AG20443 (cell line): ENCODE measurements around the gene EMP2.
"Not testable (repeated sequence)": the region's sequence is repeated elsewhere in the genome, so short reads cannot be mapped to it uniquely, and the experiment has no call there.

ENCODE experiments used
- DNase-seq: peaks from one replicate; pipeline ENCODE4 v3.0.0; 2012; ENCODE audit warnings: low spot score, mixed read lengths

The EMP2 gene

GRCh38 chr16:10521681-10522274, 58.6 kb downstream of the EMP2 start:
- peak; percentile 86 for DNase-seq

- DNase-seq = no peak
Measured at GRCh38 chr16:10520869-10521578, 59.4 kb downstream of the EMP2 start.

DNA sequence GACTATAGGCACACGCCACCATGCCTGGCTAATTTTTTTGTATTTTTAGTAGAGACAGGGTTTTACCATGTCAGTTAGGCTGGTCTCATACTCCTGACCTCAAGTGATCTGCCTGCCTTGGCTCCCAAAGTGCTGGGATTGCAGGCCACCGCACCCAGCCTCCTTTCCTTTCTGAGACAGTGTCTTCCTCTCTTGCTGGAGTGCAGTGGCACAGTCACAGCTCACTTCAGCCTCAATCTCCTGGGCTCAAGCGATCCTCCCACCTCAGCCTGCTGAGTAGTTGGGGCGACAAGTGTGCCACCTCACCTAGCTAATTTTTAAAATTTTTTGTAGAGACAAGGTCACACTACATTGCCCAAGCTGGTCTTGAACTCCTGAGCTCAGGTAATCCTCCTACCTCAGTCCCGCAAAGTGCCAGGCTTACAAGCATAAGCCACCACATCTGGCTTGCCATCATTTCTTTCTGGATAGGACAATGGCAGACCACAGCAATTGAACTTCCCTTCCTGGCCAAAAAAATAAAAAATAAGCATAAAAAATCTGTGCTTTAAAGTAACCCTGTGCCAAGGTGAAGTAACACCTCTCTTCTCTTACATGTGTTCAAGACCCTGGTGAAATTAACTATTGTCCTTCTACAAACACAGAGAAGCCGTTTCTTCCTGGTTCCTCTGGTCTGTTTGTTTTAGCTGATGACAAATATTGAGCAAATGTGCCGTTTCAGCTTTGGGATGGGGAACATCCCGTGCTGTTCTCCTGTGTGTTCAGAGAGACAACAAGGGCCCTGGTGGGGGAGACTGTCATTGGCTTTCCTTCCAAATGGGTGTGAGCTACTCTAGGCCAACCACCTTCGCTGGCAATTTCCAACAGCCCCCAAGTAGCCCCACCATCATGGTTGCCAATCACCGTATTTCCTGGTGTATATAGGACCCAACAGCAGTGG, 60.2 kb downstream of the EMP2 start:
- no peak for DNase-seq

DNA sequence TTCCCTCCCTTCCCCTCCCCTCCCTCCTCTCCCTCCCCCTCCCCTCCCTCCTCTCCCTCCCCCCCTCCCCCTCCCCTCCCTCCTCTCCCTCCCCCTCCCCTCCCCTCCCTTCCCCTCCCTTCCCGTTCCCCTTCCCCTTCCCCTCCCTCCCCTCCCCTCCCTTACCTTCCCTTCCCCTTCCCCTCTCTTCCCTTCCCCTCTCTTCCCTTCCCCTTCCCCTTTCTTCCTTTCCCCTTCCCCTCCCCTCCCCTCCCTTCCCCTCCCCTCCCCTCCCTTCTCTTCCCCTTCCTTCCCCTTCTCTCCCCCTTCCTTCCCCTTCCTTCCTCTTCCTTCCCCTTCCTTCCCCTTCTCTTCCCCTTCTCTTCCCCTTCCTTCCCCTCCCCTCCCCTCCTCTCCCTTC, 61.1 kb downstream of the EMP2 start:
- DNase-seq = no peak

GRCh38 chr16:10518479-10519041, 61.8 kb downstream of the EMP2 start:
- DNase-seq = no peak

DNA sequence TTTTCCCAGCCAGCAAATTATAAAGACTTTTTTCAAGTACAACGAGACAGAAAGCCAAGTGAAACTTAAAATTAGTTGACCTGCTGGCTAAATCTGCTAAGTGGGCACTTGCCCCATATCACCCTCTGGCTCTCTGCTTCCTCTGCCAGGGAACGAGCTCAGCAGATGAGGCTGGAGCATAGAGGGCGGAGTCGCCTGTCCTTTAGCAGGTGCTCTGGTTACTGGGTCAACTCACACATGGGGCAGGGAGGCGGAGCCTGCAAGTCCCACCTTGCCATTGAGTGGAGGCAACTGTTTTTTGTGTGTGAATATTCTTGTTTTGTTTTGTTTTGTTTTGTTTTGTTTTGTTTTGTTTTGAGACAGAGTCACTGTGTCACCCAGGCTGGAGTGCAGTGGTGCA, 62.5 kb downstream of the EMP2 start:
- no peak for DNase-seq

GRCh38 chr16:10514369-10515055, 65.9 kb downstream of the EMP2 start:
- peak; percentile 64 for DNase-seq

GRCh38 chr16:10511829-10512228, 68.6 kb downstream of the EMP2 start:
- no peak for DNase-seq

- no peak for DNase-seq
Measured at GRCh38 chr16:10510279-10510678, 70.1 kb downstream of the EMP2 start.

- peak; percentile 89 for DNase-seq
Measured at GRCh38 chr16:10509534-10510025, 70.8 kb downstream of the EMP2 start.

GRCh38 chr16:10505286-10505685, 75.1 kb downstream of the EMP2 start:
- DNase-seq = not testable (repeated sequence)

GRCh38 chr16:10504404-10504885, 76.0 kb downstream of the EMP2 start:
- no peak for DNase-seq

DNA sequence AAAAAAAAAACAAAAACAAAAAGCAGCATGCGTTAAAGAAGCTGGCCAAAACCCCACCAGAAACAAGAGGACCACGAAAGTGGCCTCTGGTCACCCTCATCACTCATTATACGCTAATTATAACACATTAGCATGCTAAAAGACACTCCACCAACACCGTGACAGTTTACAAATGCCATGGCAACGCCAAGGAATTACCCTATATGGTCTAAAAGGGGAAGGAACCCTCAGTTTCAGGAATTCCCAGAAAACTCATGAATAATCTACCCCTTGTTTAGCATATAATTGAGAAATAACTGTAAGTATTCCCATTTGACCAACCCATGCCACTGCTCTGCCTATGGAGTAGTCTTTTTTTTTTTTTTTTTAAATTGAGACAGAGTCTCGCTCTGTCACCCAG, 77.6 kb downstream of the EMP2 start:
- DNase-seq = no peak

DNA sequence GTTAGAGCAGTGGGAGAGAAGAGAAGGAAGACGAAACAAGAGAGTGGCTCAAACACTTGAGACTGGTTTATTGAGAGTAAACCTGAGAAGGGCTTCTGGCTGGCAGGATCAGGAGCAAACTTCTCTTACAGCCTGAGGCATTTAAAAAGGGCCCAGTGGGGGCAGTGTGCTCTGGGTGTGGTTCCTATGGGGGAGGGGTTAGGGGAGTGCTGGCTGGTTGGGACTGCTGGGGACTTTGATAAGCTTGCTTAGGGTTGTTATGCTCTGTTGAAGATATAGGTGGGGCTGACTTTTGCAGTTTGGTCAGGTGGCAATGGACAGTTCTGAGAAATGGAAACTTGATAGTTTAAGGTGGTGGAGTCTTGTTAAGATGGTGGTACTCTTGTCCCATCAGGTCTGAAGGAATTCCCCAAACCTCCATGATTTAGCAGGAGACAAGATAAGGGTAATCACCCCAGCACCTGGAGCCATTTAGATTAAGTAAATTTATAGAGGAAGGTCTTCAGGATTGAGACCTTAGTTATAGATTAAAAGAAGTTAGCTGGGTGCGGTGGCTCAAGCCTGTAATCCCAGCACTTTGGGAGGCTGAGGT, 79.3 kb downstream of the EMP2 start:
- no peak for DNase-seq

DNA sequence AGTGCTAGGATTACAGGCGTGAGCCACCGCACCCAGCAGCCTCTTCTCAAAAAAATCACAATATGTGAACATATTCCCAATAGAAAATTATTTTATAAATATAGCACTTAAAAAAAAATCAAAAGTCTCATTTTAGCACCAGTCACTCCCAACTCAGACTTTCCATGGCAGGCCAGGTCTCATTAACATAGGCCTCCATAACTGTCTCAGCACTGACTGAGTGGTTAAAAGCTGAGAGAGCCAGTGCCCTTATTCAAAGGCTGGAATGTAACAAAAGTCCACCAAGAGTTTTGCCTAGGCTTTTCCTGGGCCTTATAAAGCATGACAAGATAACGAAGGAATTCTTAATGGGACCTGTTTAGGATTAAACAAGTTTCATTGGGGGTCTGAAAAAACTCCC, 79.8 kb downstream of the EMP2 start:
- DNase-seq = no peak

DNA sequence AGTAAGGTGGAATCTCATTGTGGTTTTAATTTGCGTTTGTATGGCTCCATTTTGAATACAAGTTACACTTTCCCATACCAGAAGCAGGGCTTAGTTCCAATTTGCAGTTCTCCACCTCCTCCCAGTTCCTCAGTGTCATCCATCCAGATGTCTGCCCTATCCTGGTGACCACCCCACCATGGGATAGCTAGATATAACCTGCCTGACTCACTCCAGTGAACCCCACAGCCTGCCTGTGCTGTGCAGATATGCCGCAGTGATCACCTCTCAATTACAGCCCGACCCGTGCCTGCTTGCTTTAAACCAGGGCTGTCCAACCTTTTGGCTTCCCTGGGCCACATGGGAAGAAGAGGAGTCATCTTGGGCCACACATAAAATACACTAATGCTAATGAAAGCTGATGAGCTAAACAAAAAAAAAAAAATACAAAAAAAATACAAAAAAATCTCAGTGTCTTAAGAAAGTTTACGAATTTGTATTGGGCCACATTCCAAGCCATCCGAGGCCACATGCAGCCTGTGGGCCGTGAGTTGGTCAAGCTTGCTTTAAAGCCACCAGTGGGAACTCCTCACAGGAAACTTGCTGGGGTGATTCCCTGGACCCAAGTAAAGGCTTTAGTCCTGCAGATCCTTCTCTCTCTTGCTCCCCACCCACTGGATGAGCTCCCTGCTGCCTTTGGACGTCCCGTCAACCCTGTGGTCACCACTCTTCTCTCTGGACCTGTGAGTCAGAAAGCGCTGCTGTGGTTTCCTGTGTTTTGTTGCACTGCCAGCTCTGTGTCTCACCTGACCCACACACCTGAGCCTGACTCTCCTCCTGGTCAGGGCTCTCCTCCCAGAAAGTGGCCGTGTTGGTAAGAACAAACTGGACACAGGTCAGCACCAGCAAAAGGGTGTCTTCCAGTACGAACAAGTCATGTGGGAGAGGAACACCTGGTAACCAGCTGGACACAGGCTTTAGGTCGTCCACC, 83.0 kb downstream of the EMP2 start:
- no peak for DNase-seq

DNA sequence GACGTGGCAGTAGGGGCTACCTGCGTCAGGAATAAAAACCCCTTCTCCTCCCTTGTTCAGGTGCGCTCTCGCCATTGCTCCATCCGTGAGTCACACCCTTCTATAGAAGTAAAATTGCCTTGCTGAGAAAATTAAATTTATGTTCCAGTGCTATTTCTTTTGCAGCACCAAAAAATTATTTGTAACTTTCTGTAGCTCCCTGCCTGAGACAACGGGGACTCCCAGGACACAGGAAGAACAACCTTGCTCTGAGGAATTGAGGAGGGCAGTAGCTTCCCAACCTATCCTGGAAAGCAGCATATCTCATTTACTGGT, 85.4 kb downstream of the EMP2 start:
- DNase-seq = no peak

GRCh38 chr16:10494343-10495030, 85.9 kb downstream of the EMP2 start:
- no peak for DNase-seq

DNA sequence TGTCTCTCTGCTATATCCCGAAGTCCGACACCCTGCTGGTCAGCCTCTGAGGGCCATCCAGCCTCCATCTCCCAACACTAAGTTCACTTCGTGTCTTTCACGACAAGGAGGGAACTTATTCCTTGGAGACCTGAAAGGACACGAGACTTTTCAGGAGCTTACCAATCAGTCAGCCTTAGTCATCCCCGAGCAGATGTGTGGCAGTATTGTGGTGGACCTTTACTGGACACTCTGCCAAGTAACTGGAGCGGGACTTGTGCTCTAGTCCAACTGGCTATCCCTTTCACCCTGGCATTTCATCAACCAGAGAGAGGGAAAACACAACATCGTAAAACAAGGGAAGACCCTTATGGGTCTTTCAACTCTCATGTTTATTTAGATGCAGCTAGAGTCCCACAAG, 87.1 kb downstream of the EMP2 start:
- no peak for DNase-seq

GRCh38 chr16:10490141-10490540, 90.3 kb downstream of the EMP2 start:
- no peak for DNase-seq
